ENCODE data around the gene CD48. TPM values are rescaled to one million over a fixed set of nuclear protein-coding genes. Genes with fewer than 3 reads are reported as not detected.

The CD48 gene
- total RNA-seq = not detected in 2 replicates

GRCh38 chr1:160711602-160712311, at the start of gene CD48:
CD48 (minus strand) TSS chr1:160711822; CDS start chr1:160711763, 59 bp downstream.

GRCh38 chr1:160739098-160739511, 27.5 kb upstream of the CD48 start, which contains the start of gene SLAMF7:
SLAMF7 (plus strand) TSS chr1:160739247; CDS start chr1:160739302, 55 bp downstream.

GRCh38 chr1:160646711-160647328, 64.8 kb downstream of the CD48 start, which contains the start of gene SLAMF1:
SLAMF1 (minus strand) TSS chr1:160647044; CDS start chr1:160646945, 99 bp downstream.

Other genes with a start within 250 kb of the CD48 start
- gene SLAMF6, start 188.6 kb downstream of the CD48 start, total RNA-seq = not detected in 2 replicates
- not detected in 2 replicates for gene CD84, start 132.3 kb downstream of the CD48 start, total RNA-seq
- gene SLAMF1, start 64.8 kb downstream of the CD48 start, total RNA-seq = not detected in 2 replicates
- not detected in 2 replicates for gene SLAMF7, start 27.4 kb upstream of the CD48 start, total RNA-seq
- gene LY9, start 84.4 kb upstream of the CD48 start, total RNA-seq = not detected in 2 replicates
- 1.1 TPM in 1 of 2 replicates, not detected in the other for gene CD244, start 151.1 kb upstream of the CD48 start, total RNA-seq
- 0.28 TPM in 1 of 2 replicates, not detected in the other for gene ITLN1, start 173.4 kb upstream of the CD48 start, total RNA-seq
- 1.4 TPM in 1 of 2 replicates, not detected in the other for gene ITLN2, start 243.0 kb upstream of the CD48 start, total RNA-seq

Data from regular cardiac myocyte (primary cell).